ENCODE data around the gene DSG3.
"Not testable (repeated sequence)": the region's sequence is repeated elsewhere in the genome, so short reads cannot be mapped to it uniquely, and the experiment has no call there.

The DSG3 gene

GRCh38 chr18:31506024-31506742, 58.6 kb downstream of the DSG3 start:
- TF ChIP-seq, protein P1, sequence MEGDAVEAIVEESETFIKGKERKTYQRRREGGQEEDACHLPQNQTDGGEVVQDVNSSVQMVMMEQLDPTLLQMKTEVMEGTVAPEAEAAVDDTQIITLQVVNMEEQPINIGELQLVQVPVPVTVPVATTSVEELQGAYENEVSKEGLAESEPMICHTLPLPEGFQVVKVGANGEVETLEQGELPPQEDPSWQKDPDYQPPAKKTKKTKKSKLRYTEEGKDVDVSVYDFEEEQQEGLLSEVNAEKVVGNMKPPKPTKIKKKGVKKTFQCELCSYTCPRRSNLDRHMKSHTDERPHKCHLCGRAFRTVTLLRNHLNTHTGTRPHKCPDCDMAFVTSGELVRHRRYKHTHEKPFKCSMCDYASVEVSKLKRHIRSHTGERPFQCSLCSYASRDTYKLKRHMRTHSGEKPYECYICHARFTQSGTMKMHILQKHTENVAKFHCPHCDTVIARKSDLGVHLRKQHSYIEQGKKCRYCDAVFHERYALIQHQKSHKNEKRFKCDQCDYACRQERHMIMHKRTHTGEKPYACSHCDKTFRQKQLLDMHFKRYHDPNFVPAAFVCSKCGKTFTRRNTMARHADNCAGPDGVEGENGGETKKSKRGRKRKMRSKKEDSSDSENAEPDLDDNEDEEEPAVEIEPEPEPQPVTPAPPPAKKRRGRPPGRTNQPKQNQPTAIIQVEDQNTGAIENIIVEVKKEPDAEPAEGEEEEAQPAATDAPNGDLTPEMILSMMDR (conservative IDR thresholded peaks at IDR 0.05) = peak; percentile 86
- no peak overlapping the region for H3K27ac ChIP-seq

GRCh38 chr18:31507124-31507523, 59.6 kb downstream of the DSG3 start:
- H3K27ac ChIP-seq = not testable (repeated sequence)

GRCh38 chr18:31508781-31509180, 61.2 kb downstream of the DSG3 start:
- TF ChIP-seq, protein P1 (conservative IDR thresholded peaks at IDR 0.05) = no peak
- no peak overlapping the region for H3K27ac ChIP-seq

- no peak overlapping the region for H3K27ac ChIP-seq
Measured at GRCh38 chr18:31509571-31509970, 62.0 kb downstream of the DSG3 start.

GRCh38 chr18:31510319-31510718, 62.8 kb downstream of the DSG3 start:
- TF ChIP-seq, protein P1 (conservative IDR thresholded peaks at IDR 0.05) = no peak
- no peak overlapping the region for H3K27ac ChIP-seq

More at GRCh38 chr18:31509571-31509970, 62.0 kb downstream of the DSG3 start:
- TF ChIP-seq, protein P1 (conservative IDR thresholded peaks at IDR 0.05) = no peak

DNA sequence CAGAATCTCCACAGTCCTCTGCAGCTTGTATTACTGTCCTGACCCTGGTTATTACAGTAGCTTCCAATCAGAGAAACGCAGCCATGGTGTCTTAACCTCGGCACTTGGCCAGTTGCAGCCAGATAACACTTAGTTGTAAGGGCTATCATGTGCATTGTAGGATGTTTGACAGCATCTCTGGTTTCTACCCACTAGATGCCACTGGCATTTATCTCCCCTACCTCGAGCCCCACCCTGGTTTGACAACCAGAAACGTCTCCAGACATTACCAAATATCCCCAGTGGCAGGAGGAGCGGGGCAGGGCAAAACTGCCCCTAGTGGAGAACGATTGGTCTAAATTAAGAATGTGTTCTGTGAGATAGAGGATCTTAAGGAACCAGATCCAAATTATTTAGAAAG, 63.6 kb downstream of the DSG3 start:
- no peak overlapping the region for H3K27ac ChIP-seq

GRCh38 chr18:31512203-31512764, 64.7 kb downstream of the DSG3 start:
- H3K27ac ChIP-seq = no peak overlapping the region
- TF ChIP-seq, protein P1 (conservative IDR thresholded peaks at IDR 0.05) = no peak

More for the DNA sequence above, 63.6 kb downstream of the DSG3 start:
- TF ChIP-seq, protein P1 (conservative IDR thresholded peaks at IDR 0.05) = no peak
